Measurements from ENCODE around the gene TSPAN13. TPM values are rescaled to one million over a fixed set of nuclear protein-coding genes. Genes with fewer than 3 reads are reported as not detected.

TSPAN13 gene
- total RNA-seq, 2 donors from 2014 or later = 24.7 to 50.8 TPM

GRCh38 chr7:16721541-16721940, 32.0 kb upstream of the TSPAN13 start:
- no peak overlapping the region for H3K4me3 ChIP-seq
- WGBS, 2 donors = 83 to 86% methylated on average over 4 of the region's 4 CpGs
- H3K27me3 ChIP-seq = no peaks in the 10 kb centered on the region
- no peak overlapping the region for H3K27ac ChIP-seq
- no peak for TF ChIP-seq POLR2A (IDR thresholded peaks at IDR 0.05)
- no peak for TF ChIP-seq CTCF (IDR thresholded peaks at IDR 0.05)
- H3K4me1 ChIP-seq = peaks cover 3% of the 10 kb centered on the region
- DNase-seq = no peak
- H3K9me3 ChIP-seq = no peaks in the 10 kb centered on the region
- H3K36me3 ChIP-seq (replicated peaks in 1 of 2; ENCODE audit: insufficient read depth in 1 of 2, low read depth in 2 of 2) = no peaks in the 10 kb centered on the region
- ATAC-seq = no peak
- intact Hi-C loops (cut with DNase I) = no loop called here

- H3K9me3 ChIP-seq = no peaks in the 10 kb centered on the region
- no peak overlapping the region for H3K4me3 ChIP-seq
- H3K27me3 ChIP-seq = no peaks in the 10 kb centered on the region
- H3K27ac ChIP-seq = no peak overlapping the region
- TF ChIP-seq POLR2A (IDR thresholded peaks at IDR 0.05) (no peak), CTCF (IDR thresholded peaks at IDR 0.05) (no peak)
- ATAC-seq (no peak), DNase-seq (no peak)
- 39 to 61% methylated on average over 1 of the region's 1 CpG for WGBS, 2 donors
- intact Hi-C loops (cut with DNase I) = no loop called here
- peaks cover 3% of the 10 kb centered on the region for H3K4me1 ChIP-seq
- H3K36me3 ChIP-seq (replicated peaks in 1 of 2; ENCODE audit: insufficient read depth in 1 of 2, low read depth in 2 of 2) = no peaks in the 10 kb centered on the region
Observed at GRCh38 chr7:16724344-16724743, 29.2 kb upstream of the TSPAN13 start.

- WGBS, 2 donors = 27 to 38% methylated on average over 2 of the region's 2 CpGs
- Histone ChIP-seq H3K4me1 (peaks cover 3% of the 10 kb centered on the region), H3K27me3 (no peaks in the 10 kb centered on the region), H3K27ac (no peak overlapping the region), H3K4me3 (no peak overlapping the region), H3K9me3 (no peaks in the 10 kb centered on the region), H3K36me3 (replicated peaks in 1 of 2; ENCODE audit: insufficient read depth in 1 of 2, low read depth in 2 of 2) (no peaks in the 10 kb centered on the region)
- no peak for TF ChIP-seq POLR2A (IDR thresholded peaks at IDR 0.05)
- TF ChIP-seq CTCF (IDR thresholded peaks at IDR 0.05) = no peak
- intact Hi-C loops (cut with DNase I) = no loop called here
- no peak for ATAC-seq
- no peak for DNase-seq
Observed at GRCh38 chr7:16726189-16726588, 27.4 kb upstream of the TSPAN13 start.

- peaks cover 3% of the 10 kb centered on the region for H3K4me1 ChIP-seq
- no peaks in the 10 kb centered on the region for H3K9me3 ChIP-seq
- intact Hi-C loops (cut with DNase I) = no loop called here
- H3K36me3 ChIP-seq (replicated peaks in 1 of 2; ENCODE audit: insufficient read depth in 1 of 2, low read depth in 2 of 2) = no peaks in the 10 kb centered on the region
- DNase-seq = no peak
- no peak for TF ChIP-seq POLR2A (IDR thresholded peaks at IDR 0.05)
- no peak for TF ChIP-seq CTCF (IDR thresholded peaks at IDR 0.05)
- no peaks in the 10 kb centered on the region for H3K27me3 ChIP-seq
- no peak overlapping the region for H3K27ac ChIP-seq
- ATAC-seq = no peak
- 83 to 86% methylated on average over 4 of the region's 4 CpGs for WGBS, 2 donors
- no peak overlapping the region for H3K4me3 ChIP-seq
Observed at GRCh38 chr7:16727736-16728135, 25.8 kb upstream of the TSPAN13 start.

- no peak for TF ChIP-seq CTCF (IDR thresholded peaks at IDR 0.05)
- no peak for TF ChIP-seq POLR2A (IDR thresholded peaks at IDR 0.05)
- WGBS, 2 donors = 87 to 92% methylated on average over 9 to 10 of the region's 10 CpGs
- no peaks in the 10 kb centered on the region for H3K27me3 ChIP-seq
- peaks cover 3% of the 10 kb centered on the region for H3K4me1 ChIP-seq
- no peak for ATAC-seq
- H3K27ac ChIP-seq = no peak overlapping the region
- intact Hi-C loops (cut with DNase I) = no loop called here
- no peak overlapping the region for H3K4me3 ChIP-seq
- no peaks in the 10 kb centered on the region for H3K9me3 ChIP-seq
- no peak for DNase-seq
- H3K36me3 ChIP-seq (replicated peaks in 1 of 2; ENCODE audit: insufficient read depth in 1 of 2, low read depth in 2 of 2) = no peaks in the 10 kb centered on the region
Observed at GRCh38 chr7:16728811-16729210, 24.7 kb upstream of the TSPAN13 start.
